ENCODE measurements around the gene OR10AD1. TPM values are rescaled to one million over a fixed set of nuclear protein-coding genes. Genes with fewer than 3 reads are reported as not detected.

Gene OR10AD1
- total RNA-seq, 1 donor from 2014 or later = not detected

DNA sequence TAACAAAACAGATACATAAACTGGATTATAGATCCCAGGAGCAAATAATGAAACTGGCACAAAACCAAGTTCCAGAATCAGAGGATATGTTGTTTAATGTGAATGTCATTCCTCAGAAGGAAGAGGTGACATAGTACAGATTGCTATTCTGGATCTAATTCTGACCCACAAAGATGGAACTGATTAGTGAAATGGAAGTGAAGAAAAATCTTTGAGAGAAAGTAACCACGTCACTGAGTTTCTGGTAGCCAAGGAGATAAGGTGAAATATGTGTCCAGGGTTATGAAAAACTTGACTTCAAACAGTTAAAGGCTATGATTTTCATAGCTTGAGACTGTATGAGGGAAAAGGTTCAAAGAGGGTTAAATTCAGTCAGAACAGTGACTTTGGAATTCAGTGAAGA lies 8.3 kb downstream of the OR10AD1 start:
- ATAC-seq = no peak
- DNase-seq (ENCODE audit: missing footprints) = no peak
- intact Hi-C loops (cut with DNase I) = loop anchor here (5.0 kb wide), 1 partner anchor 103 kb away; no protein-coding TSS in a partner anchor

DNA sequence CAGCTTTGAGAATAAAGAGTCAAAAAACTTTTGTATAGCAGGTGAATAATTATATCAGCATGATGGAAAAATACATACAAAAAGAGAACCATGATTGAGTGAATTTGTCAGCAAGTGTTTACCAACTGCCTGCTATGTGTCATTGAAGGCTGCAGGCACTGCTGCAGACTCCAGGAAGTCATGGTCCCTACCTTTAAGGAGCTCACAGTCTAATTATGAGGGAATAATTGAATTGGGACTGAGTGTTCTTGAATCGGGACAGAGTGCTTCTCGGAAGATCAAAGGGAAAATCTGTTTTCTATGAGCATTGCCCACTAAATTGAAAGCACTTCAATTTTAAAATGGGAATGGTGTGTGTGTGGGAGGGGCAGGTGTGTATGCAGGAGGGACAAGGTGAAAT lies 9.5 kb downstream of the OR10AD1 start:
- intact Hi-C loops (cut with DNase I) = loop anchor here (2.0 kb wide), 1 partner anchor 29 kb away; no protein-coding TSS in a partner anchor
- DNase-seq (ENCODE audit: missing footprints) (no peak), ATAC-seq (no peak)

DNA sequence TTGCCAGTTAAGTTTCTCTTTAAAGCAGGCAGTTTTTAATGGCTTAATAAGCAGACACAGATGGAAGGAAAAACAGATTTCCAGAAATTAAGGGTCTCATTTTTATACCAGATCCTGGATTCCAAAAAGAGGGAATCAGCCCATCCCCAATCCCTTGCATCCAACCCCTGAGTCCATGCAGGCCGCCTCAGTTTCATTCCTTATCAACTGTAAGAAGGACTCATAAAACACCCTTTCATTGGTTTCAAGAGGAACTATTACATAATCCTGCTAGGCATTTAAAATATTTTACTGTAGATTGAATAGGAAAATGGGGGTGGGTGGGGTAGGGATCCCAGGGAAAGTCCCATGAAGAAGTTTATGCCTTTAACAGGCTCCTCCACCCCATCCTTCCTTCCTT lies 10.2 kb downstream of the OR10AD1 start:
- DNase-seq (ENCODE audit: missing footprints) = no peak
- no peak for ATAC-seq
- intact Hi-C loops (cut with DNase I) = loop anchor here (2.0 kb wide), 1 partner anchor 28 kb away; no protein-coding TSS in a partner anchor

DNA sequence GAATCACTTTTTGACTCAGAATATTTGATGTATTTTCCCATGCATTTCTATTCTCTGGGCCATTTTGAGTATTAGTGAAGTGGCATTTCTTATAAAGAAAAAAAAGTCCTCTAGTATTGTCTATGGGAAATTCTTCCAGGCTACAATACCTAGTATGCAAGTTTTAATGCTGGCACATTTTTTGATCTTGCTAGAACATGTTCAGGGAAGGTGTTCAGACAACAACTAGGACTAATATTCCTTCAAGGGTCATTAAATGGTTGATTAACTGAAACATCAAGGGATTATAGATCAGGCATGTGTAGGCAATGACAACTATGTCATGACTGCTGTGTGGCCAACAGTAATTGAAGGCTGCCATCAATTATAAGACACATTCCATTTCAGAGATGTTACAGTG lies 12.0 kb downstream of the OR10AD1 start:
- ATAC-seq (no peak), DNase-seq (ENCODE audit: missing footprints) (no peak)
- intact Hi-C loops (cut with DNase I) = no loop called here

DNA sequence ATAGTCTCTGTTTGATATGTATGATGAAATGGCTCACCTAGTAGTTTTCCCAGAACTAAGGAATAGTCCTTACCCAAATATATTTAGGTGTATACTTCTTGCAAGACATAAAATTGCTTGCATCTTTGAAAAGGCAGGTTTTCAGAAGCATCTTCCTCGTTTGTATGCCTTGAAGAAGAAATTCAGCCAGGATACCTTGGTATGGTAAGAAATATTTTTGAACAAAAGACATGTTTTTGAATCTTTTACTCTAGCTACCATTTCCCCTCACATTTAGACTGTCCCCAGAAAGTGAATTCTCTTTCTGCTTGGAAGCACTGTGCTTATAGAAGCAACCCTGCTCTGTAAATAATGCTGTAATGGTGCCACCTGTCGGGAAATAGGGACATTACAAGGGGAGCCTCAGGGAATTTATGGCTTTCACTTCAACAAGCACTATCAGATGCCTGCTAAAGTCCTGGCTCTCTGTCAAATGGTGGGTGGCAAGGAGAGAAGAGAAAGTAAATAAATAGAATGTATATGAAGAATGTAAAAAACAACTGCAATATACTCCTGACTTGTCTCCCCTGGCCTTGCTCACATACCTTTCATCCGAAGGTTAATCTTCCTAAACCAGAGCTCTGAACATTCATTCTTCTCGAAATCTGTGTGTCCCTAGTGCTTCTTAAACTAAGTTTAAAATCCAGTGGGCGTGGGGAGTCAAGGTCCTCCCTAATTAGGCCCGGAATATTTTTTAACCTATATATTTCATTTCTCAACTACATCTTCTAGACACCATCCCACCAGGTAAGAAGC lies 13.6 kb downstream of the OR10AD1 start:
- intact Hi-C loops (cut with DNase I) = no loop called here
- DNase-seq (ENCODE audit: missing footprints) (no peak), ATAC-seq (peak; percentile 70)

DNA sequence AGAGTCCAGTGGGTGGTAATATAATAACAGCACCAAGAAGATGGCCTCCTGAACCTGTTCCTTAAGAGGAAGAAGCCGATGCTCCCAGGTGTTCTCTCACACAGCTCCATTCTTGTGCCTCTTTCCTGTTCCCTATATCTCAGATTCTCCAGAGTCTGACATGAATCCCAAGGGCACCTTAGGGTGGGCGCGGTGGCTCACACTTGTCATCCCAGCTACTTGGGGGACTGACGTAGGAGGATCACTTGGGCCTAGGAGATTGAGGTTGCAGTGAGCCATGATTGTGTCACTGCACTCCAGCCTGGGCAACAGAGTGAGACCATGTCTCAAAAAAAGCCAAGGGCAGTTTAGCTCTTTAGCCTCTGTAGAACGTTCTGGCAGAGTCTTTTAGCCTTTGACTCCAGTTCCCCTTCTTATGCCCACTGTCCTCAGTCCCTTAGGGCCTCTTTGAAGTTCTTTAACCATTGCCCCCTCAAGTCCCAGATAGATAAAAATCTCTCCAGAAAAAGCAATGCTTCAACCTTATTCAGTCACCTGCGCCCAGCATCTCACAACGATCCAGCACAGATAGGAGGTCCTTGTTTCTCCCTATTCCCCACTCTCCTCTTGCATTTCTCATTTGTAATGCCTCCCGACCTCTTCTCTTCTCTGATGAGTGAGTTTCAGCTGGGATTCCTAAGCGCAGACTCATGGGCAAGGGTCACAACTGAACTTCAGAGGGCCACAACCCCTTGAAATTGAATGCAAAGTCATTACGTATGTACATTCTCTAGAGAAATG lies 15.0 kb downstream of the OR10AD1 start:
- no peak for ATAC-seq
- intact Hi-C loops (cut with DNase I) = no loop called here
- no peak for DNase-seq (ENCODE audit: missing footprints)

DNA sequence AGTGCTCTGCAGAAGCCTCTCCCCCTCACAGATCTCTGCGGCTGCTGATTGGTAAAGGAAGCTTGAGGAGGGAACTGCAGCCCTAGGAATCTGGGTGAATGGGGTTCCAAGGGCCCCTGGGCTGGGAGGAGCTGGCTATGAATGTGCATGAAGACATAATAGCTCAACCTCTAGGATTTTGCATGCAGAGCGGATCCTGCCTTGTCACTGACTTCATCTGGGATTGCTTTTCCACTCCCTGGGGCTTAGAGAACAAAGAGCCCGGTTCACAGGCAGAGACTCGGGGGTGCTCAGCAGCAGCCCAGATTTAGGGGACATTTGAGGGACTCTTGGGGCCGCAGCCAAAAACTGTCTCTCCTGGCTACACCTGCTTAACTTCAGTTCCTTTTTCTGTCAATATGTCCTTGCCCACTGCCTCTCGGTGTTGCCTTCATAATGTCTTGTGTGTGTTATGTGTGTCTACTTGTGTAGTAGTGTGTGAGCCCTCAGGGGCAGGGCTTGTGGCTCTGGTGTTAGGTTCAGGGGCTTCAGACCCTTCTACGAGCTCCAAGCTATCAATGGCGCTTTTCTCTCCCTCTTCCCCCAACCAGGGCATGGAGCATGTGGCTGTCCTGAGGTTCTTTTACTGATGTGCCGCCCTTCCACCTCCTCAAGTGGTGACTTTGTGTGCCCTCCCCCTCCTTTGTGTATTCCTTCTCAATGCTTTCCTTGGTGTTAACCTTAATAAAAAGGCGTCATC lies 17.7 kb downstream of the OR10AD1 start:
- no peak for ATAC-seq
- no peak for DNase-seq (ENCODE audit: missing footprints)
- intact Hi-C loops (cut with DNase I) = no loop called here

DNA sequence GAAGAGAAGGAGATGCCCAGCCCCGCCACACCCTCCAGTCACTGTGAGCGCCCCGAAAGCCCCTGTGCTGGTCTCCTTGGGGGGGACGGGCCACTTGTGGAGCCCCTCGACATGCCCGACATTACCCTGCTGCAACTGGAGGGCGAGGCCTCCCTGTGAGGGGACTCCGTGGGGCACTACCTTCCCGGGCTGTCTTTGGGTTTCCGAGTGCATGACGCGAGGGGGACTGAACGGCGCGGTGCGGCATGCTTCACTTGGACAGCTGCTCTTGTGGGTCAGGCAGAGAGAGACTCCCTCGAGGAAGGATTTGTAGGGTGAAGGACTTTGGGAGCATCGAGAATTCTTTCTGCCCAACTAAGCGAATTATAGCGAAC lies 18.6 kb downstream of the OR10AD1 start:
- ATAC-seq (no peak), DNase-seq (ENCODE audit: missing footprints) (no peak)
- intact Hi-C loops (cut with DNase I) = no loop called here

DNA sequence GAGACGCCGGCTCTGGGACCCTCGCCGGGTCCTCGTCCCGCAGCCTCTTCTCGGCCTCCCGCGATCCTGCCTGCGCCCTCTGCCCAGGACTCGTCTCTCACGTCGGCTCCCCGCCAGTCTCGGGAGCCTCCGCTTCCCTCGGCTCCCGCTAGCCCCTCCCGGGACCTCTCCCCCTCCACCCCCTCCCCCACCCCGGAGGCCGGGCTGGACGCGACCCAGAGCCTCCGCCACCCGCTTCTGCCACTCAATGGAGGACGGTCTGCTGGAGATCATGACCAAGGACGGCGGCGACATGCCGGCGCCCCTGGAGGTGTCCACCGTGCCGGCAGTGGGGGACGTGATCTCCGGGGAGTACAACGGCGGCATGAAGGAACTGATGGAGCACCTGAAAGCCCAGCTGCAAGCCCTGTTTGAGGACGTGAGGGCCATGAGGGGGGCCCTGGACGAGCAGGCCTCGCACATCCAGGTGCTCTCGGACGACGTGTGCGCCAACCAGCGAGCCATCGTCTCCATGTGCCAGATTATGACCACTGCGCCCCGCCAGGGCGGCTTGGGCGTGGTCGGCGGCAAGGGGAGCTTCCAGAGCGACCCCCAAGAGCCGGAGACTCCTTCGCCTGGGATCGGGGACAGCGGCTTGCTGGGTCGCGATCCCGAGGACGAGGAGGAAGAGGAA lies 19.1 kb downstream of the OR10AD1 start:
- DNase-seq (ENCODE audit: missing footprints) = no peak
- intact Hi-C loops (cut with DNase I) = no loop called here
- ATAC-seq = no peak

DNA sequence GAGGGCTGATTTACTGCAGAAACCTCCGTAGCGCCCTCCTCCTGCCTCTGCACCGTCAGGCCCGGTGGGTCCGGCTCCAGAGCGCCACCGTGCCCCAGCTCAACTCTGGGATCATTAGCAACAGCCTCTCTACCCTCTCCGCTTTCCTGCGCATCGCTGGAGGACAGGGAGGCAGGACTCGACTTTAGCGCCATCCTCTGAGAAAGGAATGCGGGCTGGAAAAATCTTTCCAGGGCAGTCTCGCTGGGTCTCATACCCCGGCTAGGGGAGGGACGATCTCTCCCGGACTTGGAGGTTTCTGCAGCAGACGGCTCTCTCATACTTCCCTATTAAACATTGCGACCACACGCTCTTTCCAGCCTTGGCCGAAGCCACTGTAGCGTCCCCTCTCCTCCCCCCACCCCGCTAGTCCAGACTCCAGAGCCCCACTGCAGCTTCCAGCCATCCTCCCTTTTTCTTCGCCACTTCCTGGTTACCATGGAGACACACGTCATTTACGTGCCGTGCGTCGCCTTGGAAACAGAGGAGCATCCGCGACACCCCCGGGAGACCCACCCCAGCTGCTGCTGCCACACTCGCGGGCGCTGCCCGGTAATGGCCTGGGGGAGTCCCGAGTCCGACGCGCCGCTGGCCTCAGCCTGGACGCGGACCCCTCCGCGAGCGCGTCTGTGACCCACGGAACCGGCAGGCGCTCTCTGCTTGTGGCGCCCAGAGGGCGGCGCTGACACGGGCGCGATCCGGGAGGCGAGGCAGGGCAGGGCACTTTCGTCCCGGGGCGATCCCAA lies 19.8 kb downstream of the OR10AD1 start, which contains the start of gene CCDC184:
CCDC184 (plus strand) TSS at position 554 of the 785 bp plus-strand sequence. CDS start 479 bp downstream, outside the sequence.
- peak; percentile 81 for ATAC-seq
- intact Hi-C loops (cut with DNase I) = no loop called here
- peak; percentile 83 for DNase-seq (ENCODE audit: missing footprints)

DNA sequence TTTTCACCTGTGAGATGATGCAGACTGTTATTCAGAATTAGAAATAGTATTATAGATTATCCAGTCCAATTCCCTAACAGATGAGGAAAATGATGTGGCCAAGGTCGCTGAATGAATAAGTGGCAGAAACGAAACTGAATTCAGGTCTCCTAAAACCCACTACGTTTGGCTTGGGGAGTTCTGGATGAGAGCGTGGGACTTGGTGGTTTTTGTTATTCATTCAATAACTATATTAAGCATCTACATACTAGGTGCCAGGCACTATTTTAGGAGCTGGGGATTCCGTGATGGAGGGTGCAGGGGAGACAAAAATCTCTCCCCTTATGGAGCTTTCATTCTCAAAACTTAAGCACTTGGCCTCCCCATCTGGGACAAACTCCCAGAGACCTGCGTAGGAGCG lies 20.5 kb downstream of the OR10AD1 start:
- intact Hi-C loops (cut with DNase I) = no loop called here
- ATAC-seq (no peak), DNase-seq (ENCODE audit: missing footprints) (no peak)

DNA sequence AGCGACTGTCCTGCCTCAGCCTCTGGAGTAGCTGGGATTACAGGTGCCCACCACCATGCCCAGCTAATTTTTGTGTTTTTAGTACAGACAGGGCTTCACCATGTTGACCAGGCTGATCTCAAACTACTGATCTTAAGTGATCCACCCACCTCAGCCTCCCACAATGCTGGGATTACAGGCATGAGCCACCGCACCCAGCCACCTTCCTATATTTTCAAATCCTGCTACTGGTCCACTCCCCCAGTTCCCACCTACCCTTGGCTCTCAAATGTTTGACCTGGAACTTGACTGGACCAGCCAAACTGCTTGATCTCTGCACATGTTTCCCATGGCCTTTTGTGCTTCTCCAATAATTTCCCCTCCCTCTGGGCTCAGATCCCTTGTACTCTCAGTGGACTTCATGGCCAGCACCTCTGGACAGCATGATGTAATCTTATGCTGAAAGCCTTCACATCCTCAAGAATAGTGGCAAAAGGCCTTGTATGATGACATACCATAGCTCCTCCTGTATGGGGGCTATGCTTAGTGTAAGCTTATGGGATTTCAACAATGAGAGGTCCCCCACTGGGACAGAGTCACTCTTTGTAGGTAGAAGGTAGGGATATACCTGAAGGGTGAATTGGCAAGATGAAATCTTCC lies 22.1 kb downstream of the OR10AD1 start:
- peak; percentile 14 for ATAC-seq
- intact Hi-C loops (cut with DNase I) = no loop called here

DNA sequence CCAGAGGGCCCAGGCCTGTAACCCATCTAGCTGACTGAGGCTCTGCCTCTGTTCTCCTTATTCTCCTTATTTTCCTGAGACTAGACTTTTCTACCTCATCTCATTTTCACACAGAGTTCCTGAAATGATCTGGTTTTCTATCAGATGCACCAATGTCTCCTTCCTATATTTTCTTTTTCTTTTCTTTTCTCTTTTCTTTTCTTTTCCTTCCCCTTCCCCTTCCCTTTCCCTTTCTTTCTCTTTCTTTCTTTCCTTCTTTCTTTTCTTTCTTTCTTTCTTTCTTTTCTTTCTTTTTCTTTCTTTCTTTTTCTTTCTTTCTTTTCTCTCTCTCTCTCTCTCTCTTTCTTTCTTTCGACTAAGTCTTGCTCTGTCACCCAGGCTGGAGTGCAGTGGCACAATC lies 22.7 kb downstream of the OR10AD1 start:
- intact Hi-C loops (cut with DNase I) = no loop called here
- ATAC-seq = no peak
- DNase-seq (ENCODE audit: missing footprints) = no peak

More for the DNA sequence above, 22.1 kb downstream of the OR10AD1 start:
- DNase-seq (ENCODE audit: missing footprints) = no peak

DNA sequence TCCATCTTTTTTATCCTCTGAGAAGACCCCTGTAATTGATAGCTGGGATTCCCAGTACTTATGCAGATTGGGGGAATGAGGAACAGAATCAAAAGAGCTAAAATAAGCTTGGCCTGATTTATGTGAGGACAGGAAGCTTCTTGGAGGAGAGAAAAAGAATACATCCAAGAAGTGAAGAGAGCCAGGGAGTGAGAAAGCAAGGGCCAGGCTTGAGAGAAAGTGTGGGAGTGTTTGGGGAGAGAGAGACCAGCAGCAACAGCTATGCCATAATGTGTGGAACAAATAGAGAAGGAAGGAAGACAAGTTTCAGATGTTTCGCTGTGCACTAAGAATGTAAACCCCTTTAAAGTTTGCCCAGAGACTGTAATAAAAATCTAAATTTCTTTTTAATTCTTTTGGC lies 23.6 kb downstream of the OR10AD1 start:
- intact Hi-C loops (cut with DNase I) = no loop called here
- no peak for ATAC-seq
- no peak for DNase-seq (ENCODE audit: missing footprints)

DNA sequence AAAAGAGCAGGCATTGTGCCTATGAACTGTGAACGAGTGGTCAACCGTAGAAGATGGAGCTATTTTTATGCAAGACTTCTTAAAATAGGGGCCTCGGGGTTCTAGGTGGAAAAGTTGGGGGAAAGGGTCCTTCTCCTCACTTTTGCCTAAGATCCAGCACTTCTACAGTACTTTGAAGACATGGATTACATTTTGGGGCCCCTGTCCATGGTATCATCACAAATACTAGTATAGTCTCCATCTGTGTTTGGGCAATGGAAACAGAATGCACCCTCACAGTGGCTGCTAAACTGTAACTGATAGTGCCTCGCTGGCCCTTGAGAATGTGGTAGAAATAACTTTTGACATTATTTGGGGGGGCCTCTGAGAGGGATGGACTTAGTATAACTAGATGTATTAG lies 25.1 kb downstream of the OR10AD1 start:
- DNase-seq (ENCODE audit: missing footprints) = no peak
- intact Hi-C loops (cut with DNase I) = no loop called here

DNA sequence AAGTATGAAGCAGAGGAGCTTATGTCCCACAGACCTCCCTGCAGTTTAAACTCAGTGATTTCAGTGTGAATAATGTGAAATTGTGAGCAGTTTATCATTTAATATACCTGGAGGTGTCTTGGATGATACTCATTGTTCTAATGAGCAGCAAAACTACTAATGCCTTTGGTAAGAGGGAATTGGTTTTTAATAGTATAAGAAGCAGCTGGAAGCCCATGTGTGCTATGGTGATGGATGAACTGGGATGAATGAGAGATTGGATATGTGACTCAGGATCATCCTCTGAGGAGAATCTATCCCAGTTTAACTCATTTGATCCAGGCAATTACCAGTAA lies 26.7 kb downstream of the OR10AD1 start:
- ATAC-seq (no peak), DNase-seq (ENCODE audit: missing footprints) (no peak)
- intact Hi-C loops (cut with DNase I) = no loop called here

More for the DNA sequence above, 25.1 kb downstream of the OR10AD1 start:
- no peak for ATAC-seq

DNA sequence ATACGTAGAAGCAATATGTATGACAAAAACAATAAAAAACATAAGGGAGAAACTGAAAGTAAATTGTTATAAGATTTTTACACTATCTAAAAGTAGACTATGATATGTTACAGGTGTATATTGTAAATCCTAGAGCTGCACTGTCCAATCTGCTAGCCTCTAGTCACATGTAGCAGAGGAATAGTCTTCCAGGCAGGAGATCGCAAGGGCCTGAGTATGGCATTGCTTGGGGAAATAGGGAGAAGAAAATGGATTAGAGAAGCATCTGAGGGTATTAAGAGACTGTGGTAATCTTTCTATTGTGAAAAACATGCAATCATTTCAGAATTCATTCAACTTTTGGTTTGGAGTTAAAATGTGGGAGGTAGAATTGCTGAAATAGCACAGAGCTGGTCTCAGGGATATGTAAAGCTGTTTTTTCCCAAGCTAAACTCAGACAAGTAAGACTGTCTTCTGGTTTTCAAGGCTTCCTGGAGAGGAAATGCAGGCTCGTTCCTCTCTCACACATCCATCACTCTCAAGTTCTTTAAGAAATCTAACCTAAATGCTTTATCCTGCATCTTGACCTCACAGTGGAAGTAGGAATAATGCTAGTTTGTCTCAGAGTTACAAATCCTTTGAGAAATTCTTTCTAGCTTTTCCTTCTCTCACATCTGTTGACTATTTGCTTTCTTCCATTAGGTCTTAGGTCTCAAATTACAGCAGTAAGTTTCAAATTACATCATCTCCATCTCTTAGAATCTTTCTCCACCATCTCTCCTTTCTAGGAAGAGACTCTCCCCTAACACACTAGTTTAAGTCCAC lies 27.3 kb downstream of the OR10AD1 start:
- intact Hi-C loops (cut with DNase I) = no loop called here
- DNase-seq (ENCODE audit: missing footprints) (no peak), ATAC-seq (no peak)
